Gastrocnemius medialis (tissue), 4 donors: ENCODE measurements around the gene MGAT5. TPM values are rescaled to one million over a fixed set of nuclear protein-coding genes. Genes with fewer than 3 reads are reported as not detected.

Source experiments
- ATAC-seq, 2 donors: fragments of 150-250 bp; one replicate each; pipeline ENCODE4 v1.9.1; 2016
- DNase-seq, 2 donors: peaks; one replicate each; pipeline ENCODE4 v3.0.0-alpha.2; 2019
- H3K27ac ChIP-seq, 4 donors: fragments of 200-600 bp; sonication (generic); 1 replicate in 1 of 4; 2 replicates in 3 of 4; pipeline ENCODE4 v1.5.1; 2016 to 2018; ENCODE audit warnings: mild to moderate bottlenecking in 2 of 4, moderate library complexity in 1 of 4
- H3K27me3 ChIP-seq, 3 donors: fragments of 200-600 bp; sonication (generic) in 2 of 3; 1 replicate in 1 of 3; 2 replicates in 2 of 3; pipeline versions ENCODE4 v1.5.1 to v1.6.0; 2016 to 2019; ENCODE audit warnings: mild to moderate bottlenecking in 1 of 3, moderate library complexity in 1 of 3
- H3K36me3 ChIP-seq, 2 donors: fragments of 200-600 bp; sonication (generic) in 1 of 2; one replicate each; pipeline ENCODE4 v1.5.1; 2017 to 2018
- H3K4me1 ChIP-seq, 2 donors: fragments of 200-600 bp; sonication (generic) in 1 of 2; one replicate each; pipeline ENCODE4 v1.5.1; 2016 to 2017; ENCODE audit warnings: mild to moderate bottlenecking in 2 of 2
- H3K4me3 ChIP-seq, 4 donors: fragments of 200-600 bp; sonication (generic) in 3 of 4; 1 replicate in 1 of 4; 2 replicates in 3 of 4; pipeline ENCODE4 v1.5.1; 2016 to 2019; ENCODE audit warnings: mild to moderate bottlenecking in 2 of 4
- H3K9me3 ChIP-seq, 3 donors: fragments of 200-600 bp; sonication (generic) in 2 of 3; 1 replicate in 1 of 3; 2 replicates in 2 of 3; pipeline ENCODE4 v1.5.1; 2016 to 2019
- POLR2A ChIP-seq, 2 donors: fragments of 450-650 bp; IDR thresholded peaks; one replicate each; pipeline ENCODE4 v1.6.1; 2017; ENCODE audit warnings: antibody characterized with exemption in 2 of 2, mild to moderate bottlenecking in 2 of 2, moderate library complexity in 2 of 2
- in situ Hi-C, 4 donors: fragments of 200-750 bp; cut with MboI; loops; one replicate each; pipeline versions ENCODE4 v1.15.0 to v1.8.0; 2017; ENCODE audit warnings: low sequenced_read_pairs in 4 of 4
- intact Hi-C: fragments of 100-400 bp; cut with DNase I; formaldehyde crosslinking; loops from one replicate; pipeline ENCODE4 v1.15.1; 2023; ENCODE audit warnings: low total_unique reads
- total RNA-seq, 4 donors: library from RNA; depleted of rRNA; stranded (reverse); fragments of >200 nt; gene quantifications; one replicate each; pipeline versions ENCODE4 v1.1.0 to v1.2.3, GENCODE V29; 2016
- TF ChIP-seq, protein P1 (sequence below), 5 experiments: fragments of 450-650 bp in 3 of 5; fragments of 200-600 bp in 2 of 5; sonication (generic) in 2 of 5; IDR thresholded peaks in 4 of 5; conservative IDR thresholded peaks in 1 of 5; 1 replicate in 4 of 5; 2 replicates in 1 of 5; pipeline ENCODE4 v1.5.1; 2016 to 2019; ENCODE audit warnings: antibody characterized with exemption in 5 of 5, mild to moderate bottlenecking in 3 of 5, moderate library complexity in 3 of 5

The MGAT5 gene
- total RNA-seq, 4 donors from 2014 or later, result 3.0 to 4.9 (median 3.3) TPM

DNA sequence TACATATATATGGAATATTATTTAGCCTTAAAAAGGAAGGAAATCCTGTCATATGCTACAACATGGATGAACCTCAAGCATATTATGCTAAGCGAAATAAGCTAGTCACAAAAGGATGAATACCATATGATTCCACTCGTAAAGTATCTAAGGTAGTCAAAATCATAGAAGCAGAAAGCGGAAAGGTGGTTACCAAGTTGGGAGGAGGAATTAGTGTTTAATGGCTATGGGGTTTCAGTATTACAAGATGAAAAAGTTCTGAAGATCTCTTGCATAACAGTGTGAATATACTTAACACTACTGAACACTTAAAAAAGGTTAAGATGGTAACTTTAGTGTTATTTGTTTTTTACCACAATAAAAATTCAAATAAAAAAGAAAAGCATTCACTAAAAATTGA, 99.0 kb downstream of the MGAT5 start:
- in situ Hi-C loops (no loop called here), intact Hi-C loops (no loop called here)
- Histone ChIP-seq H3K9me3 (no peaks in the 10 kb centered on the region), H3K4me1 (no peaks in the 10 kb centered on the region), H3K27ac (no peak overlapping the region), H3K4me3 (no peak overlapping the region), H3K27me3 (no peaks in the 10 kb centered on the region), H3K36me3 (peaks cover 0 to 3% of the 10 kb centered on the region in 2 donors)
- DNase-seq, result no peak
- no peak for TF ChIP-seq POLR2A (IDR thresholded peaks at IDR 0.05)
- TF ChIP-seq, protein P1, sequence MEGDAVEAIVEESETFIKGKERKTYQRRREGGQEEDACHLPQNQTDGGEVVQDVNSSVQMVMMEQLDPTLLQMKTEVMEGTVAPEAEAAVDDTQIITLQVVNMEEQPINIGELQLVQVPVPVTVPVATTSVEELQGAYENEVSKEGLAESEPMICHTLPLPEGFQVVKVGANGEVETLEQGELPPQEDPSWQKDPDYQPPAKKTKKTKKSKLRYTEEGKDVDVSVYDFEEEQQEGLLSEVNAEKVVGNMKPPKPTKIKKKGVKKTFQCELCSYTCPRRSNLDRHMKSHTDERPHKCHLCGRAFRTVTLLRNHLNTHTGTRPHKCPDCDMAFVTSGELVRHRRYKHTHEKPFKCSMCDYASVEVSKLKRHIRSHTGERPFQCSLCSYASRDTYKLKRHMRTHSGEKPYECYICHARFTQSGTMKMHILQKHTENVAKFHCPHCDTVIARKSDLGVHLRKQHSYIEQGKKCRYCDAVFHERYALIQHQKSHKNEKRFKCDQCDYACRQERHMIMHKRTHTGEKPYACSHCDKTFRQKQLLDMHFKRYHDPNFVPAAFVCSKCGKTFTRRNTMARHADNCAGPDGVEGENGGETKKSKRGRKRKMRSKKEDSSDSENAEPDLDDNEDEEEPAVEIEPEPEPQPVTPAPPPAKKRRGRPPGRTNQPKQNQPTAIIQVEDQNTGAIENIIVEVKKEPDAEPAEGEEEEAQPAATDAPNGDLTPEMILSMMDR (IDR thresholded peaks at IDR 0.05 in 4 of 5, conservative IDR thresholded peaks at IDR 0.05 in 1 of 5), result no peak
- ATAC-seq, result no peak

DNA sequence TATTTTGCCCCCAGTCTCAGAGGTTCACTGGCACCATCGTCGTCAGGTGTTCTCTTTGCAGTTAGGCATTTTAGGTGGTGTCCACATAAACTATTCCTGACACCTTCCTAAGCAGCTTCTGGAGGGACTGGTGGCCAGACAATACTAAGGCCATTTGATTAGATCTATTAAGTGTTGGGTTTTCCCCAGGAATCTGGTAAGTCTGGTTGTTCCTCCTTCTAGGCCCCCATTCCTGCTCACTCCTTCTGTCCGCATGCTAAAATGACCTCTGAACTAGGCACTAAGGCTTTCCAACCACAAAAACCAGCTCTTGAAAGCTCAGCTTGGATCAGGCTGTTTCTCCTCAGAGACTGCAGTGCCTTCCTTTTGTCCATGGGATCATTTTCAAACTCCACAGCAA, 100.7 kb downstream of the MGAT5 start:
- no peak overlapping the region for H3K27ac ChIP-seq
- no peak overlapping the region for H3K4me3 ChIP-seq
- no peak for ATAC-seq
- H3K36me3 ChIP-seq, result peaks cover 0 to 3% of the 10 kb centered on the region in 2 donors
- H3K9me3 ChIP-seq, result no peaks in the 10 kb centered on the region
- in situ Hi-C loops, result no loop called here
- intact Hi-C loops, result no loop called here
- H3K4me1 ChIP-seq, result peaks cover 0 to under 1% of the 10 kb centered on the region in 2 donors
- TF ChIP-seq, protein P1 (IDR thresholded peaks at IDR 0.05 in 4 of 5, conservative IDR thresholded peaks at IDR 0.05 in 1 of 5), result no peak
- TF ChIP-seq POLR2A (IDR thresholded peaks at IDR 0.05), result no peak
- H3K27me3 ChIP-seq, result no peaks in the 10 kb centered on the region
- DNase-seq, result no peak

DNA sequence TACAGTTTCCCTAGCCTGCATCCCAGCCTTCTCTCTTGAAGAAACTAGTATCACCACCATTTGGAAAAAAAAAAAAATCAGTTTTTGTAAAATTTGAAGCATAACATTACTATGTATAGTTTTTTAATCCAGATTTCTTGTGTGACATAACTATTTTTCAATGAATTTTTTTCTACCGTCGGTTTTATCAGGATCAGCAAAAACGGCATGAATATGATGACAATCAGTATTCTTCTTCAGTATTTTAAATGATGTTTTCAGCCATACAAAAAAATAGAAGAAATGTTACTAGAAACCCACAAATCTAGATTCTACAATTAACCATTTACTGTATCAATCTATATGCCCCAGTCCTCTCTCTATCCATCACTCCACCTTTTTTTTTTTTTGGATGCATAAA, 103.9 kb downstream of the MGAT5 start:
- H3K27me3 ChIP-seq, result no peaks in the 10 kb centered on the region
- H3K4me3 ChIP-seq, result no peak overlapping the region
- TF ChIP-seq POLR2A (IDR thresholded peaks at IDR 0.05), result no peak
- TF ChIP-seq, protein P1 (IDR thresholded peaks at IDR 0.05 in 4 of 5, conservative IDR thresholded peaks at IDR 0.05 in 1 of 5), result no peak
- no peak overlapping the region for H3K27ac ChIP-seq
- in situ Hi-C loops, result no loop called here
- no peak for ATAC-seq
- peaks cover 23 to 31% of the 10 kb centered on the region in 2 donors for H3K4me1 ChIP-seq
- DNase-seq, result no peak
- no peaks in the 10 kb centered on the region for H3K36me3 ChIP-seq
- no peaks in the 10 kb centered on the region for H3K9me3 ChIP-seq
- intact Hi-C loops, result no loop called here

GRCh38 chr2:134359367-134360081, 105.7 kb downstream of the MGAT5 start:
- TF ChIP-seq, protein P1 (IDR thresholded peaks at IDR 0.05 in 4 of 5, conservative IDR thresholded peaks at IDR 0.05 in 1 of 5), result no peak
- no peak for TF ChIP-seq POLR2A (IDR thresholded peaks at IDR 0.05)
- Histone ChIP-seq H3K27ac (no peak overlapping the region), H3K36me3 (no peaks in the 10 kb centered on the region), H3K27me3 (no peaks in the 10 kb centered on the region), H3K4me3 (no peak overlapping the region), H3K4me1 (peaks cover 23 to 31% of the 10 kb centered on the region in 2 donors), H3K9me3 (no peaks in the 10 kb centered on the region)
- DNase-seq (no peak), ATAC-seq (no peak)
- in situ Hi-C loops, result no loop called here
- intact Hi-C loops, result no loop called here
